Neural crest cell (in vitro differentiated cells): Measurements from ENCODE around the gene RPS6KL1. TPM values are rescaled to one million over a fixed set of nuclear protein-coding genes. Genes with fewer than 3 reads are reported as not detected.

ENCODE experiments used
- DNase-seq: peaks from one replicate; pipeline ENCODE4 v3.0.0; 2021; ENCODE audit warnings: low read depth, mixed read lengths, low spot score
- H3K27ac Mint-ChIP-seq: one replicate; pipeline ENCODE4 v1.8.0; 2021; ENCODE audit warnings: mild to moderate bottlenecking, mixed read lengths; ENCODE audit not compliant: unreplicated experiment
- H3K27me3 Mint-ChIP-seq: 2 replicates; pipeline ENCODE4 v1.8.0; 2021; ENCODE audit warnings: low read depth, mild to moderate bottlenecking, mixed read lengths
- H3K36me3 Mint-ChIP-seq: 2 replicates; pipeline ENCODE4 v1.8.0; 2021; ENCODE audit warnings: low read depth, mild to moderate bottlenecking, mixed read lengths
- H3K4me1 Mint-ChIP-seq: 2 replicates; pipeline ENCODE4 v1.8.0; 2021; ENCODE audit warnings: mixed read lengths
- H3K4me3 Mint-ChIP-seq: one replicate; pipeline ENCODE4 v1.8.0; 2021; ENCODE audit warnings: mild to moderate bottlenecking, mixed read lengths
- H3K9me3 Mint-ChIP-seq: 2 replicates; pipeline ENCODE4 v1.8.0; 2021; ENCODE audit warnings: mixed read lengths
- total RNA-seq: library from RNA; stranded (reverse); gene quantifications from 2 replicates; pipeline ENCODE4 v1.2.1, GENCODE V29; 2021
- TF ChIP-seq, protein P1 (sequence below): fragments of 200-600 bp; sonication (generic); conservative IDR thresholded peaks from 2 replicates; pipeline ENCODE4 v1.5.0; 2021; ENCODE audit warnings: antibody characterized with exemption, mild to moderate bottlenecking

The RPS6KL1 gene
- total RNA-seq, 1 donor from 2014 or later = 13.9 TPM

DNA sequence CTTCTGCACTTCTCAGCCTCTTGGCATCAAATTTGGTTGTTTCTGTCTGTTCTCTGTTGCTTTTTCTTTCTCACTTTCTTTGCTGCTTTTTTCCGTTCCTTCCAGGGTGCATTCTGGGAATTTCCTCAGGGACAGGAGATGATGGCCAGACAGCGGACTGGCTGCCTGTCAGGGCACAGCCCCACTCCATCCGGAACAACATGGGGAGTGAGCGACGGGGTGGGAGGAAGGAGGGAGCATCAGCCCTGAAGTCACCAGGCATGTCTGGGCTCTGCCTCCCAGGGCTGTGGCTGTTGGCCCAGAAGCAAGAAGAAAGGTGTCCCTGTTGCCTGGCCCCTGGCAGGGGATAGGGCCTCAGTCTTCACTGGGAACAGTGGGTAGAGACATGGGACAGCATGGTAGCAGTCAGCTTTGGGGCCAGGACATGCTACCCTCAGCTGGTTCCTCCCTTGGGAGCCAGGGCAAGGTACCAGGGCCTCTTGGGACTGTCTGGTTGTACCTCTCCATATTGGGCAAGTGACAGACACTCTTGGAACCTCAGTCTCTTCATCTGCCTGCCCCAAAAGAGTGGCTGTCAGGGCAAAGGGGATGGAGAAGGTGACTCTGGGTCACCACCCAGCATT lies 23.7 kb upstream of the RPS6KL1 start:
- H3K27me3 Mint-ChIP-seq = no peaks in the 10 kb centered on the region
- H3K4me3 Mint-ChIP-seq = peak overlapping the region; percentile 27
- H3K9me3 Mint-ChIP-seq = no peaks in the 10 kb centered on the region

GRCh38 chr14:74945852-74946658 lies 23.0 kb upstream of the RPS6KL1 start:
- Mint-ChIP-seq H3K4me1 (peaks cover 15% of the 10 kb centered on the region), H3K9me3 (no peaks in the 10 kb centered on the region), H3K27ac (peak overlapping the region; percentile 89), H3K36me3 (no peaks in the 10 kb centered on the region), H3K27me3 (no peaks in the 10 kb centered on the region), H3K4me3 (peak overlapping the region; percentile 27)
- peak; percentile 92 for DNase-seq
- TF ChIP-seq, protein P1, sequence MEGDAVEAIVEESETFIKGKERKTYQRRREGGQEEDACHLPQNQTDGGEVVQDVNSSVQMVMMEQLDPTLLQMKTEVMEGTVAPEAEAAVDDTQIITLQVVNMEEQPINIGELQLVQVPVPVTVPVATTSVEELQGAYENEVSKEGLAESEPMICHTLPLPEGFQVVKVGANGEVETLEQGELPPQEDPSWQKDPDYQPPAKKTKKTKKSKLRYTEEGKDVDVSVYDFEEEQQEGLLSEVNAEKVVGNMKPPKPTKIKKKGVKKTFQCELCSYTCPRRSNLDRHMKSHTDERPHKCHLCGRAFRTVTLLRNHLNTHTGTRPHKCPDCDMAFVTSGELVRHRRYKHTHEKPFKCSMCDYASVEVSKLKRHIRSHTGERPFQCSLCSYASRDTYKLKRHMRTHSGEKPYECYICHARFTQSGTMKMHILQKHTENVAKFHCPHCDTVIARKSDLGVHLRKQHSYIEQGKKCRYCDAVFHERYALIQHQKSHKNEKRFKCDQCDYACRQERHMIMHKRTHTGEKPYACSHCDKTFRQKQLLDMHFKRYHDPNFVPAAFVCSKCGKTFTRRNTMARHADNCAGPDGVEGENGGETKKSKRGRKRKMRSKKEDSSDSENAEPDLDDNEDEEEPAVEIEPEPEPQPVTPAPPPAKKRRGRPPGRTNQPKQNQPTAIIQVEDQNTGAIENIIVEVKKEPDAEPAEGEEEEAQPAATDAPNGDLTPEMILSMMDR = peak; percentile 88

More for the DNA sequence above, 23.7 kb upstream of the RPS6KL1 start:
- no peaks in the 10 kb centered on the region for H3K36me3 Mint-ChIP-seq
- no peak for DNase-seq
- H3K4me1 Mint-ChIP-seq = peaks cover 14% of the 10 kb centered on the region
- H3K27ac Mint-ChIP-seq = peak overlapping the region; percentile 89
- TF ChIP-seq, protein P1 = peak; percentile 12

- H3K27ac Mint-ChIP-seq = no peak overlapping the region
- H3K27me3 Mint-ChIP-seq = no peaks in the 10 kb centered on the region
- H3K9me3 Mint-ChIP-seq = no peaks in the 10 kb centered on the region
- TF ChIP-seq, protein P1 = peak; percentile 66
- H3K36me3 Mint-ChIP-seq = no peaks in the 10 kb centered on the region
- DNase-seq = peak; percentile 63
- peaks cover 14% of the 10 kb centered on the region for H3K4me1 Mint-ChIP-seq
- no peak overlapping the region for H3K4me3 Mint-ChIP-seq
These were observed 22.3 kb upstream of the RPS6KL1 start for GRCh38 chr14:74945261-74945851.

GRCh38 chr14:74942608-74943007 lies 19.5 kb upstream of the RPS6KL1 start:
- TF ChIP-seq, protein P1 = no peak
- Mint-ChIP-seq H3K4me1 (peaks cover 14% of the 10 kb centered on the region), H3K27ac (peak overlapping the region; percentile 19), H3K4me3 (no peak overlapping the region), H3K9me3 (no peaks in the 10 kb centered on the region), H3K36me3 (no peaks in the 10 kb centered on the region), H3K27me3 (no peaks in the 10 kb centered on the region)
- DNase-seq = no peak

- H3K4me1 Mint-ChIP-seq = peaks cover 14% of the 10 kb centered on the region
These were observed 19.1 kb upstream of the RPS6KL1 start for GRCh38 chr14:74942181-74942580.

More at GRCh38 chr14:74942181-74942580, 19.1 kb upstream of the RPS6KL1 start:
- Mint-ChIP-seq H3K9me3 (no peaks in the 10 kb centered on the region), H3K4me3 (no peak overlapping the region), H3K27me3 (no peaks in the 10 kb centered on the region), H3K27ac (peak overlapping the region; percentile 19), H3K36me3 (no peaks in the 10 kb centered on the region)
- TF ChIP-seq, protein P1 = no peak
- DNase-seq = no peak
